NCI-H748 (cell line): ENCODE data around the gene GALNT7.
"Not testable (repeated sequence)": the region's sequence is repeated elsewhere in the genome, so short reads cannot be mapped to it uniquely, and the experiment has no call there.

Experiments
- DNase-seq: peaks from one replicate; lab custom pipeline; 2025; ENCODE audit not compliant: unreplicated experiment; lab: John Stamatoyannopoulos, UW

Gene GALNT7

GRCh38 chr4:173168396-173169177 lies at the start of gene GALNT7:
Gene GALNT7, plus strand, starts transcription at chr4:173168811. Its CDS starts 25 bp downstream, at chr4:173168836.
- peak; percentile 87 for DNase-seq

- DNase-seq: not testable (repeated sequence)
Observed at GRCh38 chr4:173118819-173119218, 49.8 kb upstream of the GALNT7 start.

GRCh38 chr4:173119818-173120217 lies 48.8 kb upstream of the GALNT7 start:
- DNase-seq: no peak

GRCh38 chr4:173121076-173121561 lies 47.5 kb upstream of the GALNT7 start:
- peak; percentile 60 for DNase-seq

- no peak for DNase-seq
Observed at GRCh38 chr4:173124209-173124865, 44.3 kb upstream of the GALNT7 start.

GRCh38 chr4:173125216-173125812 lies 43.3 kb upstream of the GALNT7 start:
- no peak for DNase-seq

- no peak for DNase-seq
Observed at GRCh38 chr4:173128199-173128890, 40.3 kb upstream of the GALNT7 start.

GRCh38 chr4:173130687-173131086 lies 37.9 kb upstream of the GALNT7 start:
- DNase-seq: no peak

GRCh38 chr4:173134426-173134825 lies 34.2 kb upstream of the GALNT7 start:
- DNase-seq: no peak

GRCh38 chr4:173135241-173135847 lies 33.3 kb upstream of the GALNT7 start:
- DNase-seq: no peak

GRCh38 chr4:173138624-173139023 lies 30.0 kb upstream of the GALNT7 start:
- no peak for DNase-seq

- DNase-seq: no peak
Observed at GRCh38 chr4:173139561-173139960, 29.1 kb upstream of the GALNT7 start.

GRCh38 chr4:173145131-173145530 lies 23.5 kb upstream of the GALNT7 start:
- no peak for DNase-seq

- no peak for DNase-seq
Observed at GRCh38 chr4:173146456-173146855, 22.2 kb upstream of the GALNT7 start.

GRCh38 chr4:173151496-173151895 lies 17.1 kb upstream of the GALNT7 start:
- DNase-seq: no peak

- DNase-seq: no peak
Observed at GRCh38 chr4:173152104-173152503, 16.5 kb upstream of the GALNT7 start.

- DNase-seq: no peak
Observed at GRCh38 chr4:173153445-173153844, 15.2 kb upstream of the GALNT7 start.

- DNase-seq: no peak
Observed at GRCh38 chr4:173159791-173160190, 8.8 kb upstream of the GALNT7 start.

GRCh38 chr4:173160871-173161270 lies 7.7 kb upstream of the GALNT7 start:
- DNase-seq: no peak

- no peak for DNase-seq
Observed at GRCh38 chr4:173161311-173161710, 7.3 kb upstream of the GALNT7 start.

GRCh38 chr4:173165706-173166105 lies 2.9 kb upstream of the GALNT7 start:
- DNase-seq: no peak
